ENCODE measurements around the gene ENOX1. TPM values are rescaled to one million over a fixed set of nuclear protein-coding genes. Genes with fewer than 3 reads are reported as not detected.

The ENOX1 gene
- total RNA-seq, 1 donor from 2014 or later = 1.7 TPM

GRCh38 chr13:43757266-43757665, 29.5 kb downstream of the ENOX1 start:
- Mint-ChIP-seq H3K36me3 (ENCODE audit: low read depth, unreplicated experiment) (no peaks in the 10 kb centered on the region), H3K4me1 (ENCODE audit: unreplicated experiment) (peaks cover 3% of the 10 kb centered on the region), H3K9me3 (ENCODE audit: unreplicated experiment) (no peaks in the 10 kb centered on the region), H3K27ac (ENCODE audit: unreplicated experiment) (no peak overlapping the region), H3K27me3 (ENCODE audit: unreplicated experiment) (no peaks in the 10 kb centered on the region), H3K4me3 (ENCODE audit: unreplicated experiment) (no peak overlapping the region)
- DNase-seq (ENCODE audit: low spot score) = no peak
- TF ChIP-seq, protein P1, sequence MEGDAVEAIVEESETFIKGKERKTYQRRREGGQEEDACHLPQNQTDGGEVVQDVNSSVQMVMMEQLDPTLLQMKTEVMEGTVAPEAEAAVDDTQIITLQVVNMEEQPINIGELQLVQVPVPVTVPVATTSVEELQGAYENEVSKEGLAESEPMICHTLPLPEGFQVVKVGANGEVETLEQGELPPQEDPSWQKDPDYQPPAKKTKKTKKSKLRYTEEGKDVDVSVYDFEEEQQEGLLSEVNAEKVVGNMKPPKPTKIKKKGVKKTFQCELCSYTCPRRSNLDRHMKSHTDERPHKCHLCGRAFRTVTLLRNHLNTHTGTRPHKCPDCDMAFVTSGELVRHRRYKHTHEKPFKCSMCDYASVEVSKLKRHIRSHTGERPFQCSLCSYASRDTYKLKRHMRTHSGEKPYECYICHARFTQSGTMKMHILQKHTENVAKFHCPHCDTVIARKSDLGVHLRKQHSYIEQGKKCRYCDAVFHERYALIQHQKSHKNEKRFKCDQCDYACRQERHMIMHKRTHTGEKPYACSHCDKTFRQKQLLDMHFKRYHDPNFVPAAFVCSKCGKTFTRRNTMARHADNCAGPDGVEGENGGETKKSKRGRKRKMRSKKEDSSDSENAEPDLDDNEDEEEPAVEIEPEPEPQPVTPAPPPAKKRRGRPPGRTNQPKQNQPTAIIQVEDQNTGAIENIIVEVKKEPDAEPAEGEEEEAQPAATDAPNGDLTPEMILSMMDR (IDR thresholded peaks at IDR 0.05; ENCODE audit: unreplicated experiment) = no peak

- Mint-ChIP-seq H3K4me3 (ENCODE audit: unreplicated experiment) (no peak overlapping the region), H3K9me3 (ENCODE audit: unreplicated experiment) (no peaks in the 10 kb centered on the region), H3K4me1 (ENCODE audit: unreplicated experiment) (no peaks in the 10 kb centered on the region), H3K27me3 (ENCODE audit: unreplicated experiment) (peaks cover under 1% of the 10 kb centered on the region), H3K36me3 (ENCODE audit: low read depth, unreplicated experiment) (no peaks in the 10 kb centered on the region), H3K27ac (ENCODE audit: unreplicated experiment) (no peak overlapping the region)
- TF ChIP-seq, protein P1 (IDR thresholded peaks at IDR 0.05; ENCODE audit: unreplicated experiment) = no peak
- DNase-seq (ENCODE audit: low spot score) = no peak
Measured at GRCh38 chr13:43755844-43756243, 30.9 kb downstream of the ENOX1 start.

- Mint-ChIP-seq H3K4me3 (ENCODE audit: unreplicated experiment) (no peak overlapping the region), H3K9me3 (ENCODE audit: unreplicated experiment) (no peaks in the 10 kb centered on the region), H3K27me3 (ENCODE audit: unreplicated experiment) (peaks cover 1% of the 10 kb centered on the region), H3K36me3 (ENCODE audit: low read depth, unreplicated experiment) (no peaks in the 10 kb centered on the region), H3K27ac (ENCODE audit: unreplicated experiment) (no peak overlapping the region), H3K4me1 (ENCODE audit: unreplicated experiment) (no peaks in the 10 kb centered on the region)
- DNase-seq (ENCODE audit: low spot score) = no peak
- TF ChIP-seq, protein P1 (IDR thresholded peaks at IDR 0.05; ENCODE audit: unreplicated experiment) = no peak
Measured at GRCh38 chr13:43751624-43752023, 35.1 kb downstream of the ENOX1 start.

GRCh38 chr13:43749503-43749902, 37.3 kb downstream of the ENOX1 start:
- Mint-ChIP-seq H3K4me3 (ENCODE audit: unreplicated experiment) (no peak overlapping the region), H3K27ac (ENCODE audit: unreplicated experiment) (no peak overlapping the region), H3K36me3 (ENCODE audit: low read depth, unreplicated experiment) (no peaks in the 10 kb centered on the region), H3K9me3 (ENCODE audit: unreplicated experiment) (no peaks in the 10 kb centered on the region), H3K27me3 (ENCODE audit: unreplicated experiment) (peaks cover 1% of the 10 kb centered on the region), H3K4me1 (ENCODE audit: unreplicated experiment) (no peaks in the 10 kb centered on the region)
- no peak for DNase-seq (ENCODE audit: low spot score)
- TF ChIP-seq, protein P1 (IDR thresholded peaks at IDR 0.05; ENCODE audit: unreplicated experiment) = no peak

DNA sequence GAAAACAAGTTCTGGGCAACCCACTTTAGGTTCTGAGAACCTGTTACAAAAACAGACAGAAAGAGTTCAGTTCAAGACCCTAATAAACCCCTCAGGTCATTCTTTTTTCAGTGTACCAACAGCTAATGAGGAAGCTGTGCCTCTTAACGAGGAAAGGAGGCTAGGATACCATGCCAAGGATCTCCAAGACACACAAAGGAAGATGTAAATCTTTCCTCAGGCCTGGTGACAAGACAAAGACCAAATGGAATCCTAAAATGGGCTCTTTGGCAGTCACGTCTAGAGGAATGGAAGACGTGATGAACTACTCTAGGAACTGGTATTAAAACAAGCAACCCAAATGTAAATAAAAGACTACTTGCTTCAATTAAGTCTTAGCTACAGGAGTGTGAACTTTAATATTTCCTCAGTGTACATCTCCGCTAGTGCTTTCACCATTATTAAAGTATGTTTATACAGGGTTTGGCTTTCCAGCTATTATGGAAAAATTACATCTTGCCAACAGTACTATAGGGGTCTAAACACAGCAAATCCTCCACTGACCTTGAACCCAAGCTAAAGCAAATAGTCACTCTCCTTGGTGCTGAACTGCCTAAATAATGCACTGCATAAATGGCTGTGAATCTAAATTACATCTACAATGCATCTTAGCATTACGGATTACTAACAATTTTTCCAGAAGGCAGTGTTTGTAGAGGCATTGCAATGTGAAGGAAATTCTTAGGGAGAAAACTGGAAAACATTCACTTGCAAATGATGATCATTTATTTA, 42.3 kb downstream of the ENOX1 start:
- Mint-ChIP-seq H3K27me3 (ENCODE audit: unreplicated experiment) (no peaks in the 10 kb centered on the region), H3K9me3 (ENCODE audit: unreplicated experiment) (no peaks in the 10 kb centered on the region), H3K4me1 (ENCODE audit: unreplicated experiment) (no peaks in the 10 kb centered on the region), H3K27ac (ENCODE audit: unreplicated experiment) (no peak overlapping the region), H3K36me3 (ENCODE audit: low read depth, unreplicated experiment) (no peaks in the 10 kb centered on the region), H3K4me3 (ENCODE audit: unreplicated experiment) (no peak overlapping the region)
- DNase-seq (ENCODE audit: low spot score) = no peak
- TF ChIP-seq, protein P1 (IDR thresholded peaks at IDR 0.05; ENCODE audit: unreplicated experiment) = no peak
